ENCODE results near the gene DIDO1. TPM values are rescaled to one million over a fixed set of nuclear protein-coding genes. Genes with fewer than 3 reads are reported as not detected.

DIDO1 gene
- total and polyA plus RNA-seq, 2 donors, result 33.2 to 33.4 TPM

DNA sequence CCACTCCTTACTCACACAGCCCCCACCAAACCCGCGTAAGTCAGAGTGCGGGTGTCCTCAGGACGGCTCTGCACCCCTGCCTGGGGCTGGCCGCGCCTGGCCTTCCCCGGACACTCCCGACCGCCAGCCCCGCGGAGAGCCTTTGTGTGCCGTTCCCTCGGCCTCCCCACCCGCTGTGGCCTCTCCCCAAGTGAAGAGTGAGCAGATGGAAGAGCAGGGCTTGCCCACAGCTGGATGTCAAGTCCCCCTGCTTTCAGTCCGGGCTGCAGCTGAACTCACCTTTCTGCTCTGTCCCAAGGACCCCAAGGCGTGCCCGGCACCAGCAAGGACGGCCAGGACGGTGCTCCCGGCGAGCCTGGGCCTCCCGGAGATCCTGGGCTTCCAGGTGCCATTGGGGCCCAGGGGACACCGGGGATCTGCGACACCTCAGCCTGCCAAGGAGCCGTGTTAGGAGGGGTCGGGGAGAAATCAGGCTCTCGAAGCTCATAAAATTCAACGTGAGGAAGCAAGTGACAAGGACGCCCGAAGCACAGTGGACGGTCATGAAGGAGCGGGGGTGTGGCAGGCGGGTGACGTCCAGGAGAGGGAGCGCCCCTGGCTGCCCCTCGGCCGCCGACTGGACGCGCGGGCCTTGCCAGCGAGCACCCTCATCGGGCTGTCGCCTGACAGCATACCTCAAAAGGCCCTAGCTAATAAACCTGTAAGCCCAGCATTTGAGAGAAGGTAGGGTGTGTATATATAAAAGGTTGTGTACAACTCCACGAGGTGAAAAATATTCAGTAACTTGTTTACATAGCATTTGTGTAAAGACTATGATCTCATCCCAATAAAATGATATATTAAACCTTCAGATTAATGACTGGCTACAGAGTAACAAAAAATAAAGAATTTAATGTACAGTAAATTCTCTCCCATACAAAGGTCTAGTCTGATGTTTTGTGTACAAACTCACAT is 85.8 kb downstream of the DIDO1 start:
- Histone ChIP-seq H3K27me3 (ENCODE audit: control insufficient read depth in 2 of 2, insufficient read depth in 1 of 2, low read length in 1 of 2) (peaks cover 0 to 11% of the 10 kb centered on the region in 2 donors), H3K4me3 (ENCODE audit: low read length in 2 of 2) (no peak overlapping the region), H3K27ac (ENCODE audit: low read depth in 1 of 2, low read length in 1 of 2) (no peak overlapping the region), H3K9me3 (ENCODE audit: control insufficient read depth in 2 of 2, insufficient read depth in 1 of 2, low read length in 1 of 2) (no peaks in the 10 kb centered on the region), H3K36me3 (ENCODE audit: control insufficient read depth in 2 of 2, insufficient read depth in 2 of 2, low read length in 1 of 2) (peaks cover 5 to 10% of the 10 kb centered on the region in 2 donors), H3K4me1 (ENCODE audit: control insufficient read depth in 2 of 2, insufficient read depth in 2 of 2, low read length in 2 of 2) (peaks cover 0 to 8% of the 10 kb centered on the region in 2 donors)
- 96% methylated on average over 45 of the region's 45 CpGs for WGBS
- no peak for DNase-seq (ENCODE audit: low read depth in 6 of 9, low spot score in 9 of 9)

DNA sequence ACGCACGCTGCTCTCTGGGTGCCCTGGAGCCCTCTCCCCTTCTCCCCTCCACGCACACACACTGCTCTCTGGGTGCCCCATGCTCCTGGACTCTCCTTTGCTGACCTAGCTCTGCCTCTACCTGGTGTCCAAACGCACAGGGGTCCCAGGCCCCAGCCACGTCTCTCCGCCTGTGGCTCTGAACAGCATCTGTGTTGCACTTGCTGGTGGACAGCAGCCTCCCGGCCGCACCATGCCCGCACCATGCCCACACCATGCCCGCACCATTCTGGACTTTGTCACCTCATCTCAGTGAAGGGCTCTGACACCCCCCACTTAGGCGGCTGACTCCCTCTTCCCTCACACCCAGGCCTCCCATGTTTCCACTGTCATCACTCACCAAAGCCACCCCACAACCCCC is 86.5 kb downstream of the DIDO1 start:
- Histone ChIP-seq H3K36me3 (ENCODE audit: control insufficient read depth in 2 of 2, insufficient read depth in 2 of 2, low read length in 1 of 2) (peaks cover under 1 to 7% of the 10 kb centered on the region in 2 donors), H3K4me1 (ENCODE audit: control insufficient read depth in 2 of 2, insufficient read depth in 2 of 2, low read length in 2 of 2) (peaks cover 0 to 8% of the 10 kb centered on the region in 2 donors), H3K27ac (ENCODE audit: low read depth in 1 of 2, low read length in 1 of 2) (no peak overlapping the region), H3K4me3 (ENCODE audit: low read length in 2 of 2) (no peak overlapping the region), H3K27me3 (ENCODE audit: control insufficient read depth in 2 of 2, insufficient read depth in 1 of 2, low read length in 1 of 2) (peaks cover 0 to 11% of the 10 kb centered on the region in 2 donors), H3K9me3 (ENCODE audit: control insufficient read depth in 2 of 2, insufficient read depth in 1 of 2, low read length in 1 of 2) (no peaks in the 10 kb centered on the region)
- 97% methylated on average over 11 of the region's 11 CpGs for WGBS
- DNase-seq (ENCODE audit: low read depth in 6 of 9, low spot score in 9 of 9), result no peak

DNA sequence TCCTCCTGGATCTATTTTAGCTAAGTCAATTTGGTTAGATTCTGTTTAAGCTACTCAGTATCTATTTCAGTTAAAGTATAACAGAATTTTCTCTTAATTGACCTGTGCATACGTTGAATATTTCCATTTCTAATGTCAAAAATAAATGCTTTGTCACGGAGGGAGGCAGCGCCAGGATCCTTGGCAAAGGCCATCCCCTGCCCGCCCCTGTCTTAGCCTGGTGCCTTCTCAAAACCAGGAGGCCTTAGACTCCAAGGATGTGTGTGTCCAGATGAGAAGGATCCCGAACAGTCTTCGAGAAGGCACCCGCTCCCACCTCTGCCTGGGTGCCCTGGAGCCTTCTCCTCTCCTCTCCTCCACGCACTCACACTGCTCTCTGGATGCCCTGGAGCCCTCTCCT is 87.0 kb downstream of the DIDO1 start:
- Histone ChIP-seq H3K4me3 (ENCODE audit: low read length in 2 of 2) (no peak overlapping the region), H3K9me3 (ENCODE audit: control insufficient read depth in 2 of 2, insufficient read depth in 1 of 2, low read length in 1 of 2) (no peaks in the 10 kb centered on the region), H3K27ac (ENCODE audit: low read depth in 1 of 2, low read length in 1 of 2) (no peak overlapping the region), H3K4me1 (ENCODE audit: control insufficient read depth in 2 of 2, insufficient read depth in 2 of 2, low read length in 2 of 2) (peaks cover 0 to 8% of the 10 kb centered on the region in 2 donors), H3K36me3 (ENCODE audit: control insufficient read depth in 2 of 2, insufficient read depth in 2 of 2, low read length in 1 of 2) (peaks cover 0 to 7% of the 10 kb centered on the region in 2 donors), H3K27me3 (ENCODE audit: control insufficient read depth in 2 of 2, insufficient read depth in 1 of 2, low read length in 1 of 2) (peaks cover 0 to 11% of the 10 kb centered on the region in 2 donors)
- WGBS, result 97% methylated on average over 8 of the region's 8 CpGs
- no peak for DNase-seq (ENCODE audit: low read depth in 6 of 9, low spot score in 9 of 9)

DNA sequence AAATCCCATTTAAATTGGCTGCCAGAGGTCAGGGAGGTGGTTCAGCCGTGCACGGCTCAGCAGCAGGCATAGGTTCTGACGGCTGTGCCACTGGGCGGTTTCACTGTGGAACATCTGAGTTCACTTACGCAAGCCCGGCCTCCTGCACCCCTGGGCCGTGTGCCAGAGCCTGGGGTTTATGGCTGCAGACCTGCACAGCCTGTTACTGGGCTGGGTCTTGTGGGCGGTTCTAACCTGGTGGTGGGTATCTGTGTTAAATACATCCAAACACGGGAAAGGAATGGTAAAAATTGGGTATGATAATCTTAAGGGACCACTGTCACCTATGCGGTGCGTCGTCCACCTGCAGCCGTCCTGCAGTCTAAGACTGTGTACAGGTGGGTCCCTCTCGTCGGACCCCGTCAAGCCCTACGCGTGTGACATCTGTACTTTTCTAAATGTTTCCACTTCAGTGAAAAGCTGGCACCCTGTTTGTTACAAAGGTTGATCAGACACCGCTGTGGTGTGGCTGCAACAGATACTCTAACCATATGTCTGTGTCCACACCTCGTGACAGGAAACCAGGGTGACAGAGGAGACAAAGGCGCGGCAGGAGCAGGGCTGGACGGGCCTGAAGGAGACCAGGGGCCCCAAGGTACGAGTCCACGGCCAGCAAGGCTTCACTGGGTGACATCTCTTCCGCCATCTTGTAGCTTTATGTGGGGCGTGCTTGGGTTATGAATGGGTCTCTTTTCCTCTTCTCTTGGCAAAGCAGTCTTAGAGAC is 88.0 kb downstream of the DIDO1 start:
- 90% methylated on average over 27 of the region's 27 CpGs for WGBS
- H3K27me3 ChIP-seq (ENCODE audit: control insufficient read depth in 2 of 2, insufficient read depth in 1 of 2, low read length in 1 of 2), result peaks cover 0 to 11% of the 10 kb centered on the region in 2 donors
- DNase-seq (ENCODE audit: low read depth in 6 of 9, low spot score in 9 of 9), result no peak
- H3K27ac ChIP-seq (ENCODE audit: low read depth in 1 of 2, low read length in 1 of 2), result no peak overlapping the region
- H3K36me3 ChIP-seq (ENCODE audit: control insufficient read depth in 2 of 2, insufficient read depth in 2 of 2, low read length in 1 of 2), result peaks cover 0 to 3% of the 10 kb centered on the region in 2 donors
- H3K4me1 ChIP-seq (ENCODE audit: control insufficient read depth in 2 of 2, insufficient read depth in 2 of 2, low read length in 2 of 2), result peaks cover 0 to 8% of the 10 kb centered on the region in 2 donors
- no peak overlapping the region for H3K4me3 ChIP-seq (ENCODE audit: low read length in 2 of 2)
- no peaks in the 10 kb centered on the region for H3K9me3 ChIP-seq (ENCODE audit: control insufficient read depth in 2 of 2, insufficient read depth in 1 of 2, low read length in 1 of 2)

DNA sequence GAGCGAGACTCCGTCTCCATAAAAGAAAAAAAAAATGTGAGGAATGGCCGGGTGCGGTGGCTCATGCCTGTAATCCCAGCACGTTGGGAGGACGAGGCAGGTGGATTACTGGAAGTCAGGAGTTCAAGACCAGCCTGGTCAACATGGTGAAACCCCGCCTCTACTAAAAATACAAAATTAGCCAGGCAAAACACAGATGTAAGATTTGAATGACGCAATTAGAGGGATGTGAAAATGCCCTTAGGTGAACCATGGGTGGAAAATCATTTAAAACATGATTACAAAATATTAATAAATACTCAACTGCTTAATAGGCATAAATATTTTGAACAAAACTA is 88.5 kb downstream of the DIDO1 start:
- no peak overlapping the region for H3K4me3 ChIP-seq (ENCODE audit: low read length in 2 of 2)
- H3K36me3 ChIP-seq (ENCODE audit: control insufficient read depth in 2 of 2, insufficient read depth in 2 of 2, low read length in 1 of 2), result peaks cover 0 to 3% of the 10 kb centered on the region in 2 donors
- H3K4me1 ChIP-seq (ENCODE audit: control insufficient read depth in 2 of 2, insufficient read depth in 2 of 2, low read length in 2 of 2), result peaks cover 0 to 12% of the 10 kb centered on the region in 2 donors
- H3K27me3 ChIP-seq (ENCODE audit: control insufficient read depth in 2 of 2, insufficient read depth in 1 of 2, low read length in 1 of 2), result peaks cover 0 to 11% of the 10 kb centered on the region in 2 donors
- no peak for DNase-seq (ENCODE audit: low read depth in 6 of 9, low spot score in 9 of 9)
- H3K27ac ChIP-seq (ENCODE audit: low read depth in 1 of 2, low read length in 1 of 2), result no peak overlapping the region
- H3K9me3 ChIP-seq (ENCODE audit: control insufficient read depth in 2 of 2, insufficient read depth in 1 of 2, low read length in 1 of 2), result no peaks in the 10 kb centered on the region
- WGBS, result 97% methylated on average over 8 of the region's 8 CpGs

DNA sequence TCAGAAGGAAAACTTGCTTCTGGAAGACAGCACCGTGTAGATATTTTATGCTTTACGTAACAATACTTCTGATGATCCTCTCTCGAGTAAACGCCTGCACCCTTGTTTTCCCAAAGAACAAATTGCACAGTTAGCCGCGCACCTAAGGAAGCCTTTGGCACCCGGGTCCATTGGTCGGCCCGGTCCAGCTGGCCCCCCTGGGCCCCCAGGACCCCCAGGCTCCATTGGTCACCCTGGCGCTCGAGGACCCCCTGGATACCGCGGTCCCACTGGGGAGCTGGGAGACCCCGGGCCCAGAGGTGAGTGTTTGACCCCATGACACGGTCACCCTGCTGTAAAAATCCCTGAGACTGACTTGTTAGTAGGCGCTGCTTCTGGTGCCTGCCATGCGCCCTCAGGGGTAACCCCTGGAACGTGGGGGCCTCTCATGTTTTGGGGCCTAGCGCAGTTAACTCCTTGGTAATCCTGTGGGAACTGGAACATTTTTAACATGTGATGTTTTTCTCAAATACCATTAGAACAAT is 89.3 kb downstream of the DIDO1 start:
- no peak overlapping the region for H3K27ac ChIP-seq (ENCODE audit: low read depth in 1 of 2, low read length in 1 of 2)
- 97% methylated on average over 19 of the region's 19 CpGs for WGBS

DNA sequence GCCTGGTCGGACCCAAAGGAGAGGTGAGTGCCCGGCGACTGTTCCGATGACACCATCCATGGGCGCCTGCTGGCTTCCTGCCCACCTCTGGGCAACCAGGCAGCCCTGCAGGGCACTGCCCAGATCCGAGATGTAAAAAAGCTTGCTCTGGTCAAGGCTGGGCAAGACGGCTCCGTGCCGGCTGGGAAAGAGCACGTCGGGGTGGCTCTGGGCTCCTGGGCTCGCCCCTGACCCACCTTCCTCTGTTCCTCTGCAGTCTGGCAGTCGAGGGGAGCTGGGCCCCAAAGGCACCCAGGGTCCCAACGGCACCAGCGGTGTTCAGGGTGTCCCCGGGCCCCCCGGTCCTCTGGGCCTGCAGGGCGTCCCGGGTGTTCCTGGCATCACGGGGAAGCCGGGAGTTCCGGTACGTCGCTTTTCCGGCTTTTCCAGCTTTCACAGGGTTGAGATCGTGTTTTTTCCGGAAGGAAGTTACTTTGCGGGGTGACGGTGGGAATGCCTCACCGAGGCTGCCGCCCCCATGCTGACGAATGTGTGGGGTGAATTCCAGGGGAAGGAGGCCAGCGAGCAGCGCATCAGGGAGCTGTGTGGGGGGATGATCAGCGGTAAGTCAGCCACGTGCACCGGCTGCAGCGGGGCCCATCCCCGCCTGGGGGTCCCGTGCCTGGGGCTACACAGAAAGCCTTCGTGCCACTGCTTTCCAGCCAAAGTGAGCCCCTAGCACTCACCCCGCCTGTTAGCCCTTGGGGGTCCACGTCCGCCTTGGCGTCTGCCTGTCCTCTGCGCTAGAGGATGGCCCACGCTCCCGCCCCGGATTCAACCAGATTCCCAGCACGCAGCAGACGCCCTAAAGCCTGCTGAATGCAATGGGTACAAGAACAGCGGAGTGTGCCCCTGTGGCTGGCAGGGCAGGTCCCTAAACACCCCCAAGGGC is 90.1 kb downstream of the DIDO1 start:
- no peaks in the 10 kb centered on the region for H3K9me3 ChIP-seq (ENCODE audit: control insufficient read depth in 2 of 2, insufficient read depth in 1 of 2, low read length in 1 of 2)
- peaks cover 0 to 11% of the 10 kb centered on the region in 2 donors for H3K27me3 ChIP-seq (ENCODE audit: control insufficient read depth in 2 of 2, insufficient read depth in 1 of 2, low read length in 1 of 2)
- no peak for DNase-seq (ENCODE audit: low read depth in 6 of 9, low spot score in 9 of 9)
- no peak overlapping the region for H3K27ac ChIP-seq (ENCODE audit: low read depth in 1 of 2, low read length in 1 of 2)
- H3K4me1 ChIP-seq (ENCODE audit: control insufficient read depth in 2 of 2, insufficient read depth in 2 of 2, low read length in 2 of 2), result peaks cover 0 to 23% of the 10 kb centered on the region in 2 donors
- H3K4me3 ChIP-seq (ENCODE audit: low read length in 2 of 2), result no peak overlapping the region
- 85% methylated on average over 52 of the region's 52 CpGs for WGBS
- peaks cover 0 to 2% of the 10 kb centered on the region in 2 donors for H3K36me3 ChIP-seq (ENCODE audit: control insufficient read depth in 2 of 2, insufficient read depth in 2 of 2, low read length in 1 of 2)

More for the DNA sequence above, 89.3 kb downstream of the DIDO1 start:
- H3K27me3 ChIP-seq (ENCODE audit: control insufficient read depth in 2 of 2, insufficient read depth in 1 of 2, low read length in 1 of 2), result peaks cover 0 to 11% of the 10 kb centered on the region in 2 donors
- peaks cover 0 to 3% of the 10 kb centered on the region in 2 donors for H3K36me3 ChIP-seq (ENCODE audit: control insufficient read depth in 2 of 2, insufficient read depth in 2 of 2, low read length in 1 of 2)
- DNase-seq (ENCODE audit: low read depth in 6 of 9, low spot score in 9 of 9), result no peak
- H3K9me3 ChIP-seq (ENCODE audit: control insufficient read depth in 2 of 2, insufficient read depth in 1 of 2, low read length in 1 of 2), result no peaks in the 10 kb centered on the region
- peaks cover 0 to 20% of the 10 kb centered on the region in 2 donors for H3K4me1 ChIP-seq (ENCODE audit: control insufficient read depth in 2 of 2, insufficient read depth in 2 of 2, low read length in 2 of 2)
- no peak overlapping the region for H3K4me3 ChIP-seq (ENCODE audit: low read length in 2 of 2)

DNA sequence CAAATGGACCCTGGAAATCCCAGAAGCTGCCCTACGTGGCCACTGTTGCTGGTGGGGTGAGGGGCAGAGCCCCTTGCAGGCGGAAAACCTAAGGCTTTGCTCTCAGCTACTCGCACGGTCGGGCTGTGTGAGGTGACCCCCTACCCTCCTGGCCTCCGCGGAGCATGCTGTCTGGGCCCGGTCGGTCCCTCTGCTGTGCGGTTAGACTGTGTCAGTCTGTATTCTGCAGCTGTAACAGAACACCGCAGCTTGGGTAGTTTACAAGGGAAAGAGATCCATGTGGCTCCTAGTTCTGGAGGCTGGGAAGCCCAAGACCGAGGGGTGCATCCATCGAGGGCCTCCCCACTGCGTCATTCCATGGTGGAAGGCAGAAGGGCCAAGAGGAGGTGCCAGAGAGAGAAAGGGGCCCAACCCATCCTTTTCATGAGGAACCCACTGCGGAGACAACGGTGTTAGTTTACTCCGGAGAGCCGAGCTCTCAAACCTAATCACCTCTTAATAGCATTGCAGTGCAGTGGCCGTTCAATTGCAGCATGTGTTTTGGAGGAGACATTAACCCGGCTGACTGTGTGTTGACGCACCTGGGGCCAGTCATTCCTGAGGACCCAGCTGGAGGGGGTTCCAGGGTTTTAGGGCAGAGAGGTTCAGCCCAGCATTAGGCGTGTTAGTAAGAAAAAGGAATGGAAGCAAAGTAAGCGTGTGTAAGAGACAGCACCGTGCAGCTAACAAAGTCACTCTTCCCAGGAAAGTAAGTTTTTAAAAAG is 91.2 kb downstream of the DIDO1 start:
- WGBS, result 96% methylated on average over 24 of the region's 24 CpGs
- peaks cover 0 to 11% of the 10 kb centered on the region in 2 donors for H3K27me3 ChIP-seq (ENCODE audit: control insufficient read depth in 2 of 2, insufficient read depth in 1 of 2, low read length in 1 of 2)
- no peaks in the 10 kb centered on the region for H3K36me3 ChIP-seq (ENCODE audit: control insufficient read depth in 2 of 2, insufficient read depth in 2 of 2, low read length in 1 of 2)
- H3K9me3 ChIP-seq (ENCODE audit: control insufficient read depth in 2 of 2, insufficient read depth in 1 of 2, low read length in 1 of 2), result no peaks in the 10 kb centered on the region
- peaks cover 0 to 23% of the 10 kb centered on the region in 2 donors for H3K4me1 ChIP-seq (ENCODE audit: control insufficient read depth in 2 of 2, insufficient read depth in 2 of 2, low read length in 2 of 2)
- no peak for DNase-seq (ENCODE audit: low read depth in 6 of 9, low spot score in 9 of 9)
- H3K4me3 ChIP-seq (ENCODE audit: low read length in 2 of 2), result no peak overlapping the region
- no peak overlapping the region for H3K27ac ChIP-seq (ENCODE audit: low read depth in 1 of 2, low read length in 1 of 2)
